Transverse colon (tissue), 3 donors: Measurements from ENCODE around the gene DKC1.

Experiments
- CTCF ChIP-seq, 5 experiments: fragments of 200-600 bp in 3 of 5; fragments of 450-650 bp in 2 of 5; sonication (generic) in 3 of 5; IDR thresholded peaks; 1 replicate in 2 of 5; 2 replicates in 3 of 5; pipeline ENCODE4 v1.5.1; 2016 to 2017; ENCODE audit warnings: antibody characterized with exemption in 5 of 5, inconsistent platforms in 3 of 5, mild to moderate bottlenecking in 2 of 5, moderate library complexity in 1 of 5
- EP300 ChIP-seq: sonication (generic); formaldehyde crosslinking; IDR thresholded peaks from one replicate; pipeline ENCODE4 v1.6.1; 2017; ENCODE audit warnings: antibody characterized with exemption, low read depth

- TF ChIP-seq CTCF (IDR thresholded peaks at IDR 0.05) (no peak), EP300 (no peak)
Observed at GRCh38 chrX:154774622-154775021, 12.0 kb downstream of the DKC1 start.
